ENCODE measurements around the gene R3HDM1.

- no peak for TF ChIP-seq CTCF (IDR thresholded peaks at IDR 0.05)
- TF ChIP-seq POLR2A (IDR thresholded peaks at IDR 0.05), result no peak
These were observed 167.6 kb downstream of the R3HDM1 start for GRCh38 chr2:135698838-135699237.
